Body of pancreas (tissue), 4 donors: Measurements from ENCODE around the gene ZWILCH. TPM values are rescaled to one million over a fixed set of nuclear protein-coding genes. Genes with fewer than 3 reads are reported as not detected.

ENCODE experiments used
- ATAC-seq: fragments of 150-250 bp; one replicate; pipeline ENCODE4 v1.9.1; 2016
- DNase-seq, 4 donors: peaks; one replicate each; pipeline ENCODE4 v3.0.0-alpha.2; 2019
- H3K27ac ChIP-seq, 4 donors: fragments of 200-600 bp; sonication (generic); 1 replicate in 3 of 4; 2 replicates in 1 of 4; pipeline versions ENCODE4 v1.5.1 to v1.6.1; 2016 to 2019; ENCODE audit warnings: mild to moderate bottlenecking in 1 of 4, mixed read lengths in 1 of 4, moderate library complexity in 1 of 4
- H3K27me3 ChIP-seq, 2 donors: fragments of 200-600 bp; sonication (generic); one replicate each; pipeline ENCODE4 v1.6.0; 2016; ENCODE audit warnings: mild to moderate bottlenecking in 1 of 2
- H3K36me3 ChIP-seq, 2 donors: fragments of 200-600 bp; sonication (generic); replicated peaks in 1 of 2; 2 replicates each; pipeline ENCODE4 v1.5.1; 2016; ENCODE audit warnings: low read depth in 2 of 2; ENCODE audit not compliant: insufficient read depth in 1 of 2
- H3K4me1 ChIP-seq: fragments of 200-600 bp; sonication (generic); one replicate; pipeline ENCODE4 v1.6.0; 2016
- H3K4me3 ChIP-seq, 2 donors: fragments of 200-600 bp; sonication (generic); 1 replicate in 1 of 2; 2 replicates in 1 of 2; pipeline ENCODE4 v1.5.1; 2016 to 2019
- H3K9me3 ChIP-seq, 3 donors: fragments of 200-600 bp; sonication (generic); 1 replicate in 2 of 3; 2 replicates in 1 of 3; pipeline ENCODE4 v1.5.1; 2016
- POLR2A ChIP-seq, 3 donors: fragments of 450-650 bp; IDR thresholded peaks; one replicate each; pipeline ENCODE4 v1.6.1; 2016; ENCODE audit warnings: antibody characterized with exemption in 3 of 3, mild to moderate bottlenecking in 2 of 3
- WGBS, 2 donors: methylation state at CpG; one replicate each; pipeline ENCODE4 v1.1.5; 2017; 5-methylcytosine and 5-hydroxymethylcytosine counted together
- intact Hi-C: fragments of 100-400 bp; cut with DNase I; formaldehyde crosslinking; loops from one replicate; pipeline ENCODE4 v1.15.1; 2023
- total RNA-seq, 2 donors: library from RNA; depleted of rRNA; stranded (reverse); fragments of >200 nt; gene quantifications; one replicate each; pipeline ENCODE4 v1.1.0, GENCODE V29; 2016
- TF ChIP-seq, protein P1 (sequence below), 7 experiments: fragments of 450-650 bp in 4 of 7; fragments of 200-600 bp in 3 of 7; sonication (generic) in 3 of 7; IDR thresholded peaks; one replicate each; pipeline ENCODE4 v1.5.1; 2016 to 2019; ENCODE audit warnings: antibody characterized with exemption in 7 of 7

ZWILCH gene
- total RNA-seq, 2 donors from 2014 or later = 0.99 to 1.8 TPM

DNA sequence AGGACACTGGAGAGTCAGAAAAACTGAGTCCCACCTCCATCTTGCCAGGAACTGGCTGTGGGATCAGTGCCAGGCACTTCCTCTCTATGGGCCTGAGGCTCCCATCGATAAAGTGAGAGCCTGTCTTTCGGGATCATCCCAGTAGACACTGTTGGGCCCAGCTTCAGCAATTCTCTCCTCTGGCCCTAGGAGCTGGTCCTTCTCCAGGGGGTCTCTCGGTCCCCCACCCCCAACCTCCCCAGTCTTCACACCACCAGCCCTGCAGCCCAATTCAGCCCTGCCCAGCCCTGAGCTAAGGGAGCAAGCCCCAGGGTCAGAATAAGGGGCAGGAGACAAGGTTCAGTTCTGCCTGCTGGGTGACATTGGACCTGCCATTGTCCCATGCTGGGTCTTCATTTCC lies 65.2 kb downstream of the ZWILCH start:
- no peak for DNase-seq
- intact Hi-C loops = no loop called here
- WGBS, 2 donors = 76 to 80% methylated on average over 3 of the region's 3 CpGs
- Histone ChIP-seq H3K27ac (no peak overlapping the region), H3K4me3 (no peak overlapping the region), H3K27me3 (no peaks in the 10 kb centered on the region), H3K4me1 (no peaks in the 10 kb centered on the region), H3K36me3 (no peaks in the 10 kb centered on the region), H3K9me3 (no peaks in the 10 kb centered on the region)
- ATAC-seq = no peak
- TF ChIP-seq, protein P1, sequence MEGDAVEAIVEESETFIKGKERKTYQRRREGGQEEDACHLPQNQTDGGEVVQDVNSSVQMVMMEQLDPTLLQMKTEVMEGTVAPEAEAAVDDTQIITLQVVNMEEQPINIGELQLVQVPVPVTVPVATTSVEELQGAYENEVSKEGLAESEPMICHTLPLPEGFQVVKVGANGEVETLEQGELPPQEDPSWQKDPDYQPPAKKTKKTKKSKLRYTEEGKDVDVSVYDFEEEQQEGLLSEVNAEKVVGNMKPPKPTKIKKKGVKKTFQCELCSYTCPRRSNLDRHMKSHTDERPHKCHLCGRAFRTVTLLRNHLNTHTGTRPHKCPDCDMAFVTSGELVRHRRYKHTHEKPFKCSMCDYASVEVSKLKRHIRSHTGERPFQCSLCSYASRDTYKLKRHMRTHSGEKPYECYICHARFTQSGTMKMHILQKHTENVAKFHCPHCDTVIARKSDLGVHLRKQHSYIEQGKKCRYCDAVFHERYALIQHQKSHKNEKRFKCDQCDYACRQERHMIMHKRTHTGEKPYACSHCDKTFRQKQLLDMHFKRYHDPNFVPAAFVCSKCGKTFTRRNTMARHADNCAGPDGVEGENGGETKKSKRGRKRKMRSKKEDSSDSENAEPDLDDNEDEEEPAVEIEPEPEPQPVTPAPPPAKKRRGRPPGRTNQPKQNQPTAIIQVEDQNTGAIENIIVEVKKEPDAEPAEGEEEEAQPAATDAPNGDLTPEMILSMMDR (IDR thresholded peaks at IDR 0.05) = no peak
- no peak for TF ChIP-seq POLR2A (IDR thresholded peaks at IDR 0.05)

DNA sequence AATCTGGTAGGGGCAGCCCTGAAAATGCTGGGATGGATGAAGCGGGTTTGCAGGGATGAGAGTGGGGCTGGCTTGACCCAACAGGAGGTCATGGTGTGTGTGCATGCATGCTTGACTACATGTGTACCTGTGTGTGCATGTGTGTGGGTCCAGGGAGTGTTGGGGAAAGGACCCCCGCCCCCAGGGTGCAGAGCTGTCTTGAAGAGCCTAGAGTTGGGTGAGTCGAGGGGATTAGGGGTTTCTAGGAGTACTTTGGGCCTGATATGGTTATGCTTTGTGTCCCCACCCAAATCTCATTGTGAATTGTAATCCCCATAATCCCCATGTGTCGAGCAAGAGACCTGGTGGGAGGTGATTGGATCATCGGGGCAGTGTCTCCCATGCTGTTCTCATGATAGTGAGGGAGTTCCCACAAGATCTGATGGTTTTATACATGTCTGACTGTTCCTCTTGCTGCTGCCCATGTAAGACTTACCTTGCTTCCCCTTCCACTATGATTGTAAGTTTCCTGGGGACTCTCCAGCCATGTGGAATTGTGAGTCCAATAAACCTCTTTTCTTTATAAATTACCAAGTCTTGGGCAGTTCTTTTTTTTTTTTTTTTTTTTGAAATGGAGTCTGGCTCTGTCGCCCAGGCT lies 65.8 kb downstream of the ZWILCH start:
- H3K36me3 ChIP-seq = no peaks in the 10 kb centered on the region

DNA sequence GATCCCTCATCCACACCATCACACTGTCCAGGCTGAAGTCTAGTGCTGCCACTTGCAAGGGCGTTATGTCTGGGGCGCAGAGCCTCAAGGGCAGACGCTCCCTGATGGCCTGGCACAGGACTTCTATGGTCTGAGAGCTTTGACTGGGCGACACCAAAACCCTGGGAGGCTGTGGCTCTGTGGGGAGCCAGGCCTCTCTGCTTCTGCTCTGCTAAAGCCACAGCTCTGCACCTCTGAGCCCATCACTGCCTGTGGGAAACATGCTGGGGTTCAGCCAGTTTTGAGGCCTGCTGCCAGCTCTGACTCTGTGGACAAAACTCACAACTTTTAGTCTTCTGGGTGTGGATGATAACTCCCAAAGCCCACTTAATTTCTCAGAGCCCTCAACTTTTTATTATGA lies 67.0 kb downstream of the ZWILCH start:
- ATAC-seq (no peak), DNase-seq (no peak)
- Histone ChIP-seq H3K36me3 (no peaks in the 10 kb centered on the region), H3K27me3 (no peaks in the 10 kb centered on the region), H3K4me1 (no peaks in the 10 kb centered on the region), H3K9me3 (no peaks in the 10 kb centered on the region), H3K27ac (no peak overlapping the region), H3K4me3 (no peak overlapping the region)
- intact Hi-C loops = no loop called here
- no peak for TF ChIP-seq POLR2A (IDR thresholded peaks at IDR 0.05)
- TF ChIP-seq, protein P1 (IDR thresholded peaks at IDR 0.05) = no peak
- 95% methylated on average over 4 of the region's 4 CpGs; no CpG with 5 or more reads in 1 of the 2 donors for WGBS, 2 donors

More for the DNA sequence above, 65.8 kb downstream of the ZWILCH start:
- TF ChIP-seq, protein P1 (IDR thresholded peaks at IDR 0.05) = no peak
- no peak for TF ChIP-seq POLR2A (IDR thresholded peaks at IDR 0.05)
- WGBS, 2 donors = 73 to 100% methylated on average over 4 to 6 of the region's 6 CpGs
- intact Hi-C loops = no loop called here
- H3K4me3 ChIP-seq = no peak overlapping the region
- DNase-seq (no peak), ATAC-seq (no peak)
- H3K27ac ChIP-seq = no peak overlapping the region
- no peaks in the 10 kb centered on the region for H3K4me1 ChIP-seq
- no peaks in the 10 kb centered on the region for H3K27me3 ChIP-seq
- no peaks in the 10 kb centered on the region for H3K9me3 ChIP-seq

DNA sequence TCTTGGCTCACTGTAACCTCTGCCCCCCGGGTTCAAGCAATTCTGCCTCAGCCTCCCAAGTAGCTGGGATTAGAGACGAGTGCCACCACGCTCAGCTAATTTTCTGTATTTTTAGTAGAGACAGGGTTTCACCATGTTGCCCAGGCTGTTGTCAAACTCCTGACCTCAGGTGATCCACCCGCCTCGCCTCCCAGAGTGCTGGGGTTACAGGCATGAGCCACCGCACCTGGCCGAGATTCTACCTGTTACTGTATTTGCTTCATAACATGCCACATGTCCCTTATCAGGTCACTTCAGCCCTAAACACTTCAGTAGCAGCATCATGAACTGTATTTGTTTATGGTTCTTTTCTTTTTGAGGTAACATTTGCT lies 68.2 kb downstream of the ZWILCH start:
- DNase-seq (no peak), ATAC-seq (no peak)
- Histone ChIP-seq H3K4me3 (no peak overlapping the region), H3K36me3 (no peaks in the 10 kb centered on the region), H3K27me3 (no peaks in the 10 kb centered on the region), H3K4me1 (no peaks in the 10 kb centered on the region), H3K27ac (no peak overlapping the region), H3K9me3 (no peaks in the 10 kb centered on the region)
- 85 to 94% methylated on average over 7 of the region's 7 CpGs for WGBS, 2 donors
- intact Hi-C loops = no loop called here
- TF ChIP-seq POLR2A (IDR thresholded peaks at IDR 0.05) = no peak
- TF ChIP-seq, protein P1 (IDR thresholded peaks at IDR 0.05) = no peak
